Stimulated activated CD8-positive, alpha-beta memory T cell treated with anti-CD3 and anti-CD28 coated beads, Interleukin-15, amount 100 ng/mL, for 48 hours (primary cell): ENCODE measurements around the gene RABGAP1L.

Experiments
- DNase-seq, 2 donors: peaks; one replicate each; pipeline ENCODE4 v3.0.0-alpha.2; 2020; ENCODE audit warnings: low read depth in 2 of 2

The RABGAP1L gene

DNA sequence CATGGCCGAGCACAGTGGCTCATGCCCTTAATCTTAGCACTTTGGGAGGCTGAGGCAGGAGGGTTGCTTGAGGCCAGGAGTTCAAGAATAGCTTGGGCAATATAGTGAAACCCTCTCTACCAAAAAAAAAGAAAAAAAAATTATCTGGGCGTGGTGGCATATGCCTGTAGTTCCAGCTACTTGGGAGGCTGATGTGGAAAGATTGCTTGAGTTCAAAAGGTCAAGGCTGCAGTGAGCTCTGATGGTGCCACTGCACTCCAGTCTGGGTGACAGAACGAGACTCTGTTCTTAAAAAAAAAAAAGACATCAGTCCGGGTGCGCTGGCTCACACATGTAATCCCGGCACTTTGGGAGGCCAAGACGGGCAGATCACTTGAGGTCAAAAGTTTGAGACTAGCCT is 589.3 kb downstream of the RABGAP1L start:
- DNase-seq, result no peak

DNA sequence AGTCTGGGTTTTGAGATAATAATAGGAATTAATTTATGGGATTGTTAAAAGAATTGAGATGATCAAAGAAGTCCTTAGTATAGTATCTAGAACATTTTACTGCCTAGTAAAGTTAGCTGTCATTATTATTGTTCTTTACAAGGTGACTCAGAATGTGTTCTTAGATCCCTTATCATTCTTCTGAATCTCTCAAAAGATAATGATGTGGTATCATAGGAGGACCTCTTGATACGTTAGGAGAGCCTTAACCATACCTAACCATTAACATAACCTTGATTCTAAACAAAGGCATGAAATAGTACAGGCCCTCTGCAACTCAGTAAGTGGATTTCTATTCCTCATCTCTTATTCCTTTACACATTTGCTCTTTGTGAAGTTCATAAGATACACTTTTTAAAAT is 593.8 kb downstream of the RABGAP1L start:
- DNase-seq, result no peak

GRCh38 chr1:174761335-174761734 is 602.0 kb downstream of the RABGAP1L start:
- no peak for DNase-seq

- DNase-seq, result no peak
Observed at GRCh38 chr1:174761901-174762585, 602.7 kb downstream of the RABGAP1L start.

DNA sequence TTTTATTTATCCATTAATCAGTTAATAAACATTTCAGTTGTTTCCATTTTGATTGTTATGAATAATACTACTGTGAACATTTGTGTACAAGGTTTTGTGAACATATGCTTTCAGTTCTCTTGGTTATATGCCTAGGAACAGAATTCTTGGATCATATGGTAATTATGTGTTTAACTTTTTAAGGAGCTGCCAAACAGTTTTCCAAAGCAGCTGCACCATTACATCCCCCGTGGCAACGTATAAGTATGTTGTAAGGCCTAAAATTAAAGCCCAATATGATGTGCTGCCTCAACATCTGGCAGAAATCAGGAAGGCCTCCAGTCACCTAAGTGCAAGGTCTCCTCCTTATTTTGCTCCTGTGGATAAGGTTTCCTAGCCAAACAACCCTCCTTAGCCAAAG is 604.9 kb downstream of the RABGAP1L start:
- no peak for DNase-seq

- DNase-seq, result no peak
Observed at GRCh38 chr1:174766727-174767126, 607.4 kb downstream of the RABGAP1L start.

DNA sequence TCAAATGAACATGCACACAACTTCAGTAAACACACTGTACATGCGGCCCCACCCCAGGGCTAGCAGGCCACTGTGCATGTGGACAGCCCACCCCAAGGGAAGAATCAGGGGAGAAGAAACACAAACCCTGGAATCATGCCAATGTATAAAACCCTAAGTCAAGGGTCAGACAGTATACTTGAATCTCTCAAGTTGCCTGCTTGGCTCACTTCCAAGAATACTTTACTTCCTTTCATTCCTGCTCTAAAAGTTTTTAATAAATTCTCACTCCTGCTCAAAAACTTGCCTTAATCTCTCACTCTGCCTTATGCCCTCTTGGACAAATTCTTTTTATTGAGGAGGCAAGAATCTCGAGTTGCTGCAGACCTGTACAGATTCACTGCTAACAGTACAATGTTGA is 609.2 kb downstream of the RABGAP1L start:
- no peak for DNase-seq

GRCh38 chr1:174768949-174769348 is 609.6 kb downstream of the RABGAP1L start:
- no peak for DNase-seq

DNA sequence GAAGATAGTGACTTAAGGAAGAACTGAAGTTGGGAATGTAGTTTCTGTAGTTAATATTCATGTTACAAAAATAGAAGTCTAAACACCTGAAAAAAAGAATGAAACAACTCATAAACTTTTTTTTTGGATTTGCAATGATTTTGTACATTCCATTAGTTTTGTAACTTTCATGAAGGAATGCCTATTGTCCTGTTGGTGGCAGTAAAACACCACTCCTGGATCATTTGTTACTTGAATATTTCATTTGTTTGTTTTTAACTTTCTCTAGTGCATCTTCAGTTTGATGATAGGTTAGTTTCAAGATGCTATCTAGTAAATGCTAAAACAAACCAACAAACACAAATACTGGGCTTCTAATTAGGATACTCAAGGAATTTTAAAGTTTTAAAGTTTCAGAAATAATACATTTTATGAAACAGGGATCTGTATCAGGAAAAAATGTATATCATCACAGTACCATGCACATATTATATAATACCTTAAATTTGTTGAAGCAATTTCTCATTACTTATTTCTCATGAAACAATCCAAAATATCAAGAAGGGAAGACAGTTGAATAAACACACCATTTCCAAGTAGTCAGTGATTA is 610.7 kb downstream of the RABGAP1L start:
- DNase-seq, result no peak

- no peak for DNase-seq
Observed at GRCh38 chr1:174775621-174776020, 616.3 kb downstream of the RABGAP1L start.

- DNase-seq, result no peak
Observed at GRCh38 chr1:174777262-174777661, 617.9 kb downstream of the RABGAP1L start.

- DNase-seq, result no peak
Observed at GRCh38 chr1:174785510-174785909, 626.2 kb downstream of the RABGAP1L start.

DNA sequence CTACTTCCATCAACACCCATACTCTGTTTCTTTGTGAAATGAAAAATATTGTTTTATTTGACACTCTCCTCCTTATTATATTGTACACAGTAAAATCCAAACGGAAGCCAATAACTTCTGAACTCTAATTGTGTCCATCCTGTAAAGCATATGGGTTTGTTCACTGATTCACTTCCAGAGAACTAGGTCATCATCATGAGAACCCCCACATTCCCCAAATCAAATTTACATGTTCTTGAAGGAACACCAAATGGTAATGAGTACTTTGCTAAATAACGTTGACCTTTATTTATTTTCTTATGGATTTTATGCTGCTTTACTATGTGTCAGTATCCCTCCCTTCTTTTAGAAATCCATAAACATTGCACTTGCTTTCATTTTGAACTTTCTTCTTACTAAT is 627.0 kb downstream of the RABGAP1L start:
- no peak for DNase-seq

DNA sequence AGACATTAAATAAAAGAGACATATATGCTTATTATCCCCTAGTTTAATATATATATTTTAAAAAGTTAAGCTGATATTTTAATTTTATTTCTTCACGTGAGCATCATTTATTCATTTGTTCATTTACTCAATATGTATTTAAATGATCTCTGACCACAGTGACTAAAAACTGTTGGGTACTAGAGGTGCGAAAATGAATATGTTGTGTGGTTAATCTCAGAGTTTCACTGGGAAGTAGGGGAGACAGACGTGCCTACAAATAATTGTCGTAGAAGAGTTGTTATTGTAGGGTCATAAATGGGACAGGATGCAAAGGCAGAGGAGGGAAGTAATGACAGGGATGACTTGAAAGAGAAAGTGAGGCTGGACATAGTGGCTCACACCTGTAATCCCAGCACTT is 627.4 kb downstream of the RABGAP1L start:
- DNase-seq, result no peak

DNA sequence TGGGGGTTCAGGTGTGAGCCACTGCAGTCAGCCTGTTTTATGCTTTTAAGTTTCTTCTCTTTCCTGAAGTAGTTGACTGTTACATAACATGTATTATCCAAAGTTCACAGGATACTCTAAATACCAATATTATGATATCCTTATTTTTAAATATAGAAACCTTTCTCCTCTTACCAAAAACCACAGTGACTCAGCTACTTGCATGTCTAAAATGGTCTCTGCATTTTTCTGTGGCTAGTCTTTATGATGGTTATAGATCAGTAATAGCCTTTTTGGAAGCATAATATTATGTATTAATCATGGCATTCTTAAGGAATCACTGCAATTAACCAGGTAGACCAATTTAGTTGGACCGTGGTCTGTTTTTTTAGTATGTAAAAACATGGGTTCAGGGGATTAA is 629.7 kb downstream of the RABGAP1L start:
- DNase-seq, result no peak

DNA sequence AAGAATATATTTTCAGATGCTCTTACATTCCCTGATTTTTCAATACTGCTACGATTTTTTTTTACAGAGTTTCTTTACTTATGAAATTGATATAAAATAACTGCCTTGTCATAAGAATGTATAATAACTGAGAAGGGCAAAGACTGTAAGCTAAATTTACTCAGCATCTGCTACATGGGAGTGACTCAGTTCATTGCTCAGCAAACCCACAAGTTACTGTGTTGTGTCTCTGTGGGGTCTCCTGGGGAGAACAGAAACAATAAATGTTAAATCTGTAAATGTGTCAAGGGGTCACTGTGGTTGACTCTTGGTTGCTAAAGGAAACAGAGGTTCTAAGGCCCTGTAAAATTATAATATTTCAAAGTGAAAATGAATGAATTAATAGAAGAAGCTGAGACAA is 630.1 kb downstream of the RABGAP1L start:
- DNase-seq, result no peak

GRCh38 chr1:174791863-174792262 is 632.5 kb downstream of the RABGAP1L start:
- no peak for DNase-seq

DNA sequence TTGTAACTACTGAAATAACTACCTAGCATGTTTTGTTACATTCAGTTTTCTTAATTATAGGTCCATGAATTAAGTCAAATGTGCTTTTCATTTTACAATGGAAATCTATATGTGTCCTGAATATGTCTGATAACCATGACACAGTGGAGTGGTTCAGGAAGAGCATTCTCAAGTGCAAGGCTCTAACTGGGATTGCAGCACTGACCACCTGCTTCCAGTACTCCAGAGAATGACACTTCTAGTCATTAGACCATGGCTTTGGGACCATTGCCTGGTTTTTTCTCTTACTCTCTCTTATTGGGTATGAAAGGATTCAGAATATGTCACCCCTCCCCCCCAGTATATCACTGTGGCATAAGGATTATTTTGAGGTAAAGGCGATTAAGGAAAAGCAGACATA is 635.5 kb downstream of the RABGAP1L start:
- no peak for DNase-seq

DNA sequence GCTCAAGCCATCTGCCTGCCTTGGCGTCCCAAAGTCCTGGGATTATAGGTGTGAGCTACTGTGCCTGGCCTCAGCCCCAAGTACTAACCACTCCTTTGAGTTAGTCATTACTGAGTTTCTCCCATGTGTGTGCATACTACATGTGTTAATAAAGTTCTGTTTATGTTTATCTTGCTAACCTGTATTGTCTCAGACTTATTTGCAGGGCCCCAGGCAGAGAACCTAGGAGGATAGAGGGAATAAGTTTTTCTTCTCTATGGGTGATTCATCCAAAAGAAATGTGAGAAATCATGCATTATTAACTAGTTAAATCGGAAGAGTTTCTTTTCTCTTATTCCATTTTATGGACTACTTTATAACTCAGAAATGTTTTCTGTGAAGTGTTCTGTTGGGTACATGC is 636.5 kb downstream of the RABGAP1L start:
- DNase-seq, result no peak

DNA sequence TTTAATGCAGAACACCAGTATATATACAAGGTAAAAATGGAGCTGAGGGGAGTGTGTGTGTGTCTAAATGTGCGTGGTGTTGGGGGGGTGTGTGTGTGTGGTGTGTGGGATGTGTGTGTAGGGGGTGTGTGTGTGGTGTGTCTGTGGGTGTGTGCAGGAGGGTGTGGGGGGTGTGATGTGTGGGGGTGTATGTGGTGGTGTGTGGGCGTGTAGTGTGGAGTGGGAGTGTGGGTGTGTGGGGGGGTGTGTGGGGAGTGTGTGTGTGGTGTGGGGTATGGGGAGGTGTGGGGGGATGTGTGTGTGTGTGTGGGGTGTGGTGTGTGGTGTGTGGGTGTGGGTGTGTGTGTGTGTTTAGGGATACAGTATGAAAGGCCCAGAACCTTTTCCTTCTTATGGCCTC is 638.1 kb downstream of the RABGAP1L start:
- no peak for DNase-seq

DNA sequence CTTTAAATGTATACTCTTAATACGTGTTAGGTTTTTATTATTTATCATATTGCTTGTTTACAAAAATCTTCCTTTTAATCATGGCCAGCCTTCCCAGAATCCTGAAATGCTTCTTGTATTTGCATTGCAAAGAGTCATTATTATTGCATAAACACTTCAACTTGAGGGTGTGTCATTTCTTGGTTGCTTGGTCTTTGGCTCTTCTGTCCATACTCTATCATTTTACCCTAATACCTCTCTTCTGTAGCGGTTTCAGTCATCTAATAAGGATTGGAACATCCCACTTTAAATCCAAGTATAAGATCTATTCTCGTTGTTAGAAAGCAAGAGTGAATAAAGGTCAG is 639.8 kb downstream of the RABGAP1L start:
- no peak for DNase-seq

GRCh38 chr1:174800216-174800851 is 641.0 kb downstream of the RABGAP1L start:
- no peak for DNase-seq

DNA sequence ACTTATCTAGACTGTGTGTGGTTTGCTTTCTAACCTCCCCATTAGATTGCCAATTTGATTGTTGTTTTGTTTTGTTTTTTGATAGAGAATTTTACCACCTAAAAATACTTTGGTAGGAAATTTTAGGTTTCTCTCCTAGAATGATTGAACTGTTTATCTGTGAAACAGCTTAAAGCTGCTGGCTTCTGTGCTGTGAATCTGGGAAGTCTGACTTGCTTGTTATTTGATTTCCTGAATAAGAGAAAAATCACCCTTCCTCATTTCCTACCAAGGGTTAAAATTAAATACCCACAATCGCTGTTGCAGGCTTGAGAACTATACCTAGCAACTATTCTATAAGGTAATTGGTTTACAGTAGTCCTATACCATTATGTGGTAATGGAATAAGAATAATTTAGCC is 641.6 kb downstream of the RABGAP1L start:
- no peak for DNase-seq
